Endodermal cell (in vitro differentiated cells): ENCODE data around the gene CDH20. TPM values are rescaled to one million over a fixed set of nuclear protein-coding genes. Genes with fewer than 3 reads are reported as not detected.

Experiments
- DNase-seq: peaks from one replicate; pipeline ENCODE4 v3.0.0-alpha.2; 2017
- H3K27ac ChIP-seq: 2 replicates; pipeline ENCODE4 v1.5.1; 2013; ENCODE audit warnings: mild to moderate bottlenecking, low read depth, low read length, moderate library complexity
- H3K27me3 ChIP-seq: 2 replicates; pipeline ENCODE4 v1.6.1; 2013; ENCODE audit warnings: mild to moderate bottlenecking, low read length, moderate library complexity; ENCODE audit not compliant: insufficient read depth, control insufficient read depth, poor library complexity, severe bottlenecking
- H3K36me3 ChIP-seq: 2 replicates; pipeline ENCODE4 v1.7.0; 2013; ENCODE audit warnings: mild to moderate bottlenecking, low read length, moderate library complexity; ENCODE audit not compliant: control insufficient read depth, insufficient read depth
- H3K4me1 ChIP-seq: one replicate; pipeline ENCODE4 v1.7.0; 2013; ENCODE audit warnings: low read length; ENCODE audit not compliant: control insufficient read depth, insufficient read depth
- H3K4me3 ChIP-seq: 2 replicates; pipeline ENCODE4 v1.5.1; 2013; ENCODE audit warnings: mild to moderate bottlenecking, low read length, moderate library complexity
- H3K9ac ChIP-seq: 2 replicates; pipeline ENCODE4 v1.6.1; 2013; ENCODE audit warnings: mild to moderate bottlenecking, low read length, moderate library complexity; ENCODE audit not compliant: poor library complexity, severe bottlenecking; ENCODE audit errors: extremely low read depth
- H3K9me3 ChIP-seq: 2 replicates; pipeline ENCODE4 v1.6.1; 2013; ENCODE audit warnings: mild to moderate bottlenecking, low read length, moderate library complexity; ENCODE audit not compliant: control insufficient read depth
- H3K27ac Mint-ChIP-seq: 2 replicates; pipeline ENCODE4 v1.8.0; 2020; ENCODE audit warnings: mixed read lengths
- H3K27me3 Mint-ChIP-seq: 2 replicates; pipeline ENCODE4 v1.8.0; 2021; ENCODE audit warnings: mild to moderate bottlenecking, mixed read lengths; ENCODE audit not compliant: insufficient read depth
- H3K36me3 Mint-ChIP-seq: 2 replicates; pipeline ENCODE4 v1.8.0; 2020; ENCODE audit warnings: low read depth, mixed read lengths
- H3K4me1 Mint-ChIP-seq: 2 replicates; pipeline ENCODE4 v1.8.0; 2020; ENCODE audit warnings: mixed read lengths
- H3K4me3 Mint-ChIP-seq: 2 replicates; pipeline ENCODE4 v1.8.0; 2020; ENCODE audit warnings: mild to moderate bottlenecking, moderate library complexity, mixed read lengths
- H3K9me3 Mint-ChIP-seq: 2 replicates; pipeline ENCODE4 v1.8.0; 2020; ENCODE audit warnings: mild to moderate bottlenecking, mixed read lengths
- CTCF ChIP-seq: fragments of 200-600 bp; sonication (generic); conservative IDR thresholded peaks from 2 replicates; pipeline ENCODE4 v1.5.0; 2021; ENCODE audit warnings: antibody characterized with exemption, mild to moderate bottlenecking
- WGBS, 2 experiments: methylation state at CpG; one replicate each; pipeline versions ENCODE4 v1.1.5 to v1.1.7; 2013; ENCODE audit warnings: missing lambda C conversion rate in 2 of 2, mixed read lengths in 1 of 2; ENCODE audit not compliant: insufficient coverage in 1 of 2, insufficient read length in 1 of 2; 5-methylcytosine and 5-hydroxymethylcytosine counted together
- total RNA-seq, 2 donors: library from RNA; stranded (reverse); fragmentation: NEBNext Ultra II Directional in 1 of 2; extraction: Animal tissue kit (Norgen Biotek cat#: 25700) in 1 of 2; gene quantifications; 2 replicates in 1 of 2; 3 replicates in 1 of 2; pipeline ENCODE4 v1.2.1, GENCODE V29; 2021

The CDH20 gene
- total RNA-seq, 2 donors from 2014 or later, result 0.11 to 0.75 TPM

GRCh38 chr18:61322265-61322873 is 10.9 kb upstream of the CDH20 start:
- no peaks in the 10 kb centered on the region for H3K36me3 Mint-ChIP-seq
- H3K27ac Mint-ChIP-seq, result no peak overlapping the region
- Histone ChIP-seq H3K4me3 (no peak overlapping the region), H3K27me3 (no peaks in the 10 kb centered on the region), H3K9ac (no peak overlapping the region), H3K9me3 (no peaks in the 10 kb centered on the region), H3K4me1 (no peaks in the 10 kb centered on the region), H3K27ac (no peak overlapping the region), H3K36me3 (no peaks in the 10 kb centered on the region)
- H3K4me1 Mint-ChIP-seq, result no peaks in the 10 kb centered on the region
- no peak overlapping the region for H3K4me3 Mint-ChIP-seq
- 10 to 29% methylated on average over 6 to 9 of the region's 9 CpGs for WGBS, 2 experiments
- peak; percentile 93 for TF ChIP-seq CTCF
- peaks cover 4% of the 10 kb centered on the region for H3K9me3 Mint-ChIP-seq
- peak; percentile 95 for DNase-seq
- no peaks in the 10 kb centered on the region for H3K27me3 Mint-ChIP-seq

DNA sequence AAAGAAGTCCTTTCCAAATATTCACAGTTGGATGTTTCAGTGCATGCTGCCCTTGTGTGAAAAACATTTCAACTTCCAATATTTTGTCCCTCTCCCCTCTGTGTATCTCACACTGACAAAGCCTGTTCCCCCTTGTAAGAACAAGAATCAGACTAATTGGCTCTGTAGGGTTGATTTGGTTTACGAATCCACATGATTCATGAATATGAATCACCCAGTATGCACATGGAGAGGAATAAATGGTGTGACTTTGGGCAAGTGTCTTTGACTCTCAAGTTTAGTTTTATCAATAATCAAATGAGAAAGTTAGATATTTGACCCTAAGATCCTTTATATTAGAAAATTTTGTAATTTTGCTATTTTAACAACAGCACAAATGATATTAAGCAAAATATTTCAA is 9.3 kb upstream of the CDH20 start:
- Mint-ChIP-seq H3K4me1 (no peaks in the 10 kb centered on the region), H3K4me3 (no peak overlapping the region), H3K27ac (no peak overlapping the region), H3K27me3 (peaks cover 4% of the 10 kb centered on the region), H3K9me3 (no peaks in the 10 kb centered on the region), H3K36me3 (no peaks in the 10 kb centered on the region)
- H3K27ac ChIP-seq, result no peak overlapping the region
- TF ChIP-seq CTCF, result no peak
- no peak for DNase-seq
- H3K36me3 ChIP-seq, result no peaks in the 10 kb centered on the region
- WGBS, 2 experiments, result 83 to 100% methylated on average over 1 of the region's 1 CpG
- H3K4me1 ChIP-seq, result no peaks in the 10 kb centered on the region
- H3K4me3 ChIP-seq, result no peak overlapping the region
- no peak overlapping the region for H3K9ac ChIP-seq
- H3K27me3 ChIP-seq, result no peaks in the 10 kb centered on the region
- no peaks in the 10 kb centered on the region for H3K9me3 ChIP-seq

DNA sequence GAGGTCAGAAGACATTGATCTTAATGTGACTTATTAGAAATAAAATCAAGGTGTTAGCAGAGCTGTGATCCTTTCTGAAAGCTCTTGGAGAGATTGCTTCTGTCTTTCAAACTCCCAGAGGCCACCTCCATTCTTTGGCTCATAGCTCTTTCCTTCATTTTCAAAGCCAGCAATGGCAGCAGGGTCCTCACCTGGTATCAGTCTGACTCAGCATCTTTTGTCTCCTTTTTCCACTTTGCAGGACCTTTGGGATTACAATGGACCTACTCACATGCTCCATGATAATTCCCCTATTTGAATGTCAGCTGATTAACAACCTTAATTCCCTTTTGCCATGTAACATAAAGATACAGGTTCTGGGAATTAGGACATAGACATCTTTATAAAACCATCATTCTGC is 6.8 kb upstream of the CDH20 start:
- Histone ChIP-seq H3K4me1 (no peaks in the 10 kb centered on the region), H3K36me3 (no peaks in the 10 kb centered on the region), H3K27ac (no peak overlapping the region), H3K9me3 (no peaks in the 10 kb centered on the region), H3K27me3 (no peaks in the 10 kb centered on the region), H3K4me3 (no peak overlapping the region), H3K9ac (no peak overlapping the region)
- DNase-seq, result no peak
- TF ChIP-seq CTCF, result no peak
- H3K4me3 Mint-ChIP-seq, result no peak overlapping the region
- H3K4me1 Mint-ChIP-seq, result no peaks in the 10 kb centered on the region
- no peak overlapping the region for H3K27ac Mint-ChIP-seq
- peaks cover 9% of the 10 kb centered on the region for H3K27me3 Mint-ChIP-seq
- no peaks in the 10 kb centered on the region for H3K9me3 Mint-ChIP-seq
- H3K36me3 Mint-ChIP-seq, result no peaks in the 10 kb centered on the region
